GM12873 (cell line): Measurements from ENCODE around the gene WDR82.

Source experiments
- CTCF ChIP-seq: IDR thresholded peaks from 2 replicates; pipeline ENCODE4 v1.5.1; 2012; ENCODE audit warnings: low read depth, mild to moderate bottlenecking, moderate library complexity, low read length, control low read depth; ENCODE audit not compliant: insufficient read depth; ENCODE audit errors: missing control alignments

The WDR82 gene

DNA sequence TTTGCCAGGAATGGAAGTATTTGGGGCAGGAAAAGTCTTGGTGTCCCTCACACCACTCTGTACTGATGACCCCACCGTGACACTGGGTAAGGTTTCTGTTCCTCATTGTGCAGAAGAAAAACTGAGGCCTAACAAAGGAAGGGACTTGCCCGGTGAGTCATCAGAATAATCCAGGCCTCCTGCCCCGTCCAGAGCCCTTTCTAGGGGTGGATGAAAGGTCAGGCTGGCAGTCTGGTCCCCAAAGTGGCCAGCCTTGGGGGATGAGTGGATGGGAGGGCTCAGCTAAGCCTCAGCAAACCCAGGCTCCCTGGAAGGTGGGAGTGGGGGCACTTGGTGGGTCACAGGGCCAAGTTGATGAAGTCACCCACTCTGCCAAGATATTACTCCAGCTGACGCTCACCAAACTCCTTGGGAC, 35.3 kb upstream of the WDR82 start:
- no peak for TF ChIP-seq CTCF

DNA sequence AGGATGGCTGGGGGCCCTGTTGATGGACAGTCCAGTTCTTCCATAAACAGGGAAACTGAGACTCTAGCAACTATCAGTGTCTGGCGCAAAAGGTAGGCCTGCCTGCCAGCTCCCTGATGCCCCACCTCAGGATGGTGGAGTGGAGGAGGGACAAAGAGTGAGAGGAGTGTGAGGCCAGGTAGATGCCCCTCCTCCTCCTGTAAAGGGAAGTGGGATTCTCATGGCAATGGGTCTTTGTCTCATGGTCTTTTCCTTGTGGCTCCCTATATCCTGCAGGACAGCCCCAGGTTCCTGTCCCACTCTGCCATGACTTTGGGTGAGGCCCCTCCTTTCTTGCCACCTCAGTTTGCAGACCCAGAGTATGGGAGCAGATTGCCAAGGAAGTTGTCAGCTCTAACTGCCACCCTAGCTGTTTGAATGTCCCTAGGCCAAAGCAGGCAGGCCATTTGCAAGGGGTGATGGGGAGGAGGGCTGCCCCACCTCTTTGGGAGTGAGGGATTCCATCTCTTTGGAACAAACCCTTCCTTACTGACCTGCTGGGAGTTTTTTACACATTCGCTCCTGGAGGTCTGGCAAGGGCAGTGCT, 34.8 kb upstream of the WDR82 start:
- TF ChIP-seq CTCF: no peak

- TF ChIP-seq CTCF: no peak
Observed at GRCh38 chr3:52311576-52312119, 33.2 kb upstream of the WDR82 start.

DNA sequence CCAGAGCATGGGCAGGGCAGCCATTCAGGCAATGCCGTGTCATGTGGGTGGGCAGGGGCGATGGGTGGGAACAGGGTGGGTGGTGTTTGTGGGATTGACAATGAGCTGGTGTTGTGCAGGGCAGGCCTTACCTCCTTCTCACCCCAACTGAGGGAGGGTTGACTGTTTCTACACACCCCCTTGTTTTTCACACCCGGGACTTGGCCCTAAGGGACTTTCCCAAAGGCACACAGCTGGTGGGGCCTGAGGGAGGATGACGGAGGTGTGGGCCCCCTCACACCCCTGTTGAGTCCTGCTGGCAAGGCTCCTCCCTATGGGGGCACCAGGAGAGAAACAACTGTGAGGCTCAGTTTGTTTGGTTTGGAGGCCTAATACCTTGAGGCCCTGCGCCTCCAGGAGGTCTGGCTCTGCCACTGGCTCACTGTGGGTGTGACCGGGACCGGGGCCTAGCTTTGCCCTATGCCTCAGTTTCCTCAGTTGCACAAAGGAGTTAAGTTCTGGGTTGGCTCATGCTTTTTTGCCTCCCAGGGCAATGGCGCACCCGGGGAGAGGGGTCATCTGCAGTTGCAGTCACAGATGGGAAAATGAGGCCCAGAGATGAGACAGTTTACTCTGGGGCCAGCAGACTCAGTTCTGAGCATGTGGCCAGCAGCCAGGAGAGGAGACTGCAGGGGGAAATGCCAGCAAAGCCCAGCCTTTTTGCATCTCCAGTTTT, 32.6 kb upstream of the WDR82 start:
- TF ChIP-seq CTCF: no peak

DNA sequence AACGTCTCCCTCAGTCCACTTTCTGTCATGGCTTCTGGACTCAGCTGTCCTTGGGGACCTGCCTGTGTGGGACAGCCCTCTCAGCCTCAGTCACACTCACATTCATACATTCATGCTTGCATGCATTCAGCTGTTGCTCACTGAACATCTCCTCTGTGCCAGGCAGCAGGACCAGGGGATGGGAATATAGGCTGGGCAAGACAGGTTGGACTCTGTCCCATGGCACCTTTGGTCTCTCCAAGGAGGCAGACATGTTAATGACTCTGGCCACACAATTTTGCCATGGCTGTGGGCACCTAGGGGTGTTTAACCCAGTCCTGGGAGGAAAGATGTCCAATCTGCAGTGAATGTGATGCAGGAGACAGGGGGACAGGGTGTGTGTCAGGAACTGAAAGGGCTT, 29.9 kb upstream of the WDR82 start:
- no peak for TF ChIP-seq CTCF

DNA sequence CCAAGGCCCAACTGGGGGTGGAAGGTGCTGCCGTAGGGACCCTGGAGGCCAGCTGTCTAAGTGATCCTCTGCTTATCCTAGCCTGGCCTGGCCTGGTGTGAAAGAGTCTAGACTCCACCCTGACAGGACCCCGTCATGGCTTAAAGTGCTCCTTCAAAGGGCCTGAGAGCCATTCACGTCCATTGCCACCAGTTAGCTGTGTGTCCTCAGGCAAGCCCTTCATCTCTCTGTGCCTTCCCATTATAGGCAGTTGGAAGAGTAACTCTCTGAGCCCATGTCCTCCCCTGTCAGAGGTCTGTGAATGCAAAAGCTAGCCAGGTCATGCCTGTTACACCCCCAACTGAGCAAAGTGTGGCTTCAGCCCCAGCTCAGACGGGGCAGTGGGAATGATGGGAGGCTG, 28.5 kb upstream of the WDR82 start:
- no peak for TF ChIP-seq CTCF

DNA sequence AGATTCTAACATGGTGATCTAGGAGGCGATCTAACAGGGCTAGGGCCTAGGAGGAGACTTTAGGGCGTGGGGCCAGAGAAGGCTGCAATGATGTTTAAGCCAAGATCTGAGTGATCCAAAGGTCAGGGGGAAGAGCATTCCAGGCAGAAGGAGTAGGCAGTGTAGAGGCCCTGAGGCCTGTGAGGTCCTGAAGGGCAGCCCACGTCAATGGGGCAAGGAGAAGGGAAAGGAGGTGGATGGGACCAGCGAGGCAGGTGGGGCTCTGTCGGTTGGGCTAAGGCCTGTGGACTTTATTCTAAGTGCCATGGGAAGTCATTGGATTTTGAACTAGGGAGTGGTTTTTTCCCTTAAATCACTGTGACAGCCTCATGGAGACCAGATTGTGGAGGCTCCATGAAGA, 27.5 kb upstream of the WDR82 start:
- TF ChIP-seq CTCF: no peak
